Testis (tissue), 2 donors: Measurements from ENCODE around the gene CAPN12.

ENCODE experiments used
- POLR2A ChIP-seq: fragments of 450-650 bp; IDR thresholded peaks from one replicate; pipeline ENCODE4 v1.6.1; 2017; ENCODE audit warnings: antibody characterized with exemption, mild to moderate bottlenecking, moderate library complexity
- TF ChIP-seq, protein P1 (sequence below), 3 experiments: fragments of 450-650 bp in 2 of 3; fragments of 200-600 bp in 1 of 3; sonication (generic) in 1 of 3; IDR thresholded peaks; one replicate each; pipeline ENCODE4 v1.5.1; 2016 to 2019; ENCODE audit warnings: antibody characterized with exemption in 3 of 3, mild to moderate bottlenecking in 2 of 3, moderate library complexity in 1 of 3

DNA sequence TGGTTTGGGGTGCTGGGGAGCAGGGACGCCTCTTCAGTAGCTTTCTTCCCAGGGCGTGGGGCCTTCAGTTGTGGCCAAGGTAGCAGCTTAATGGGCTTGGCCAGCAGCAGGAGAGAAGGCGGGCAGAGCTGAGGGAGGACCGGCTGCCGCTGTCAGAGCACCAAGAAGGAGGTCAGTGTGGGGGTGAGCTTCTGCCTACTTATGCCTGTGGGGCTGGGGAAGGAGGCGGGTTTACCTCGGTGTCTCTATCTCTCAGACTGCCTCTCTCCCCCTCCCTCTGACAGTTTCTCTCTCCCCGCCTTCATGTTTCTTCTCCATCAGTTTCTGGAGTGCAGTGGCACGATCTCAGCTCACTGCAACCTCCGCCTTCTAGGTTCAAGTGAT lies at the start of gene CAPN12:
- TF ChIP-seq POLR2A, result no peak
- TF ChIP-seq, protein P1, sequence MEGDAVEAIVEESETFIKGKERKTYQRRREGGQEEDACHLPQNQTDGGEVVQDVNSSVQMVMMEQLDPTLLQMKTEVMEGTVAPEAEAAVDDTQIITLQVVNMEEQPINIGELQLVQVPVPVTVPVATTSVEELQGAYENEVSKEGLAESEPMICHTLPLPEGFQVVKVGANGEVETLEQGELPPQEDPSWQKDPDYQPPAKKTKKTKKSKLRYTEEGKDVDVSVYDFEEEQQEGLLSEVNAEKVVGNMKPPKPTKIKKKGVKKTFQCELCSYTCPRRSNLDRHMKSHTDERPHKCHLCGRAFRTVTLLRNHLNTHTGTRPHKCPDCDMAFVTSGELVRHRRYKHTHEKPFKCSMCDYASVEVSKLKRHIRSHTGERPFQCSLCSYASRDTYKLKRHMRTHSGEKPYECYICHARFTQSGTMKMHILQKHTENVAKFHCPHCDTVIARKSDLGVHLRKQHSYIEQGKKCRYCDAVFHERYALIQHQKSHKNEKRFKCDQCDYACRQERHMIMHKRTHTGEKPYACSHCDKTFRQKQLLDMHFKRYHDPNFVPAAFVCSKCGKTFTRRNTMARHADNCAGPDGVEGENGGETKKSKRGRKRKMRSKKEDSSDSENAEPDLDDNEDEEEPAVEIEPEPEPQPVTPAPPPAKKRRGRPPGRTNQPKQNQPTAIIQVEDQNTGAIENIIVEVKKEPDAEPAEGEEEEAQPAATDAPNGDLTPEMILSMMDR (IDR thresholded peaks at IDR 0.05), result no peak
